HG03108 (cell line): Measurements from ENCODE around the gene COLEC12.

Experiments
- ATAC-seq: cut with Tn5 transposase; IDR thresholded peaks from one replicate; pipeline ENCODE4 v1.9.1; 2021; ENCODE audit warnings: moderate library complexity; ENCODE audit not compliant: unreplicated experiment

Gene COLEC12

DNA sequence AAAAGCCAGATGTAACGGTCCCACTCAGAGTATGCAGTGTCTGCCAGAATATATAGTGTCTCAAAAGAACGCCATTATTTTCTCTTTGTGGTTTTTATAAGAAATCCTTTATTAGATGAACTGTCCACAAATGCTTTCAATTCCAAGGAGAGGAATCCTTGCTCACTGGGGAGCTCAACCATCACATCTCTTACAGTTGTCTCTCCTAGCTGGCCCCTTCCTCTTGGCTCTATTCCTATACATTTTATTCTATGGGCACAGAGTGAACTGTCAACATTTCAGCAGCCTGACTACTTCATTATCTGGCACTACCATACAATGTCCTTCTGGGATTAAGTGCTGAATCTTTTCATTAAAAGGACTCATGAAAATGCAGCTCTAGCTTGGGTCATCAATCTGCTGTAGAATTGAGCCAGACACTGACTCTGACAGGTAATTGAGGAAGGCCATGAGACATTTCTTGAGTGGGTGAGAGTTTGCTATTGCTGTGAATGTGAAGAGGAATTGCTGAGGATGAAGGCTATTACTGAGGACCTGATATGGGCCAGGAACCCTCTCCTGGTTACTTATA, 136.2 kb downstream of the COLEC12 start:
- ATAC-seq: no peak

DNA sequence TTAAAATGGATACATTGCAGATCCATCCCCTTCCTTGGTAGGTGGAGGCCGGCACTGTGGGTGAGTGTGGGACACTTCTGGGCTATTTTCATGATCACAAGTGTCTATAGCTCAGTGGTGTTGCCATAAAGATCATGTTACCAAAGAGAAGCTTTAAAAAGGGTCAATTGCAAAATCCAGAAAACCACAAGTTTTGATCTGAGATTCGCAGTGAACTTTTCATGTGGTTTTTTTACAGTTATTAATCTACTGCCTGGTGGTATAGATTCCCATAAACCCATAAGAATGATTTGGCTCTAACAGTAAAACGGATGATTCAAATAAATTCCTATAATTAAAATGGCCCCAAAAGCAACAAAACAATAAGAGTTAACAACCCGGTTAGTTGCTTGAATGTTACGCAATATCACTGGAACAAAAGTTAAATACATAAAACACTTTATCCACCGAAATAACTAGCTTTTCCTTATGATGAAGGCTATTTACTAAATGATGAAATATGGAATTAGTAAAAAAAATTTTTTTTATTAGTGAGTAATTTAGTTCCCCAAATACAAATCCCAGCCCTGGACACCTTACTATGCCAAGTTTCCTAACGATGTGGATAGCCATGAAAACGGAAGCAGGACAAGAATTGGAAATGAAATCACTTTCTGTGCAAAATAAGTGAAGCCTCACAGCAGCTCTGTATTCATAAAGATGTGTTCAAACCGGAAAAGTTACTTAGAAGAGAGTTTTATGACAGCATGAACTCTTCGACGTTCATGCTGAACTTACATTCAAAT, 137.0 kb downstream of the COLEC12 start:
- ATAC-seq: no peak

DNA sequence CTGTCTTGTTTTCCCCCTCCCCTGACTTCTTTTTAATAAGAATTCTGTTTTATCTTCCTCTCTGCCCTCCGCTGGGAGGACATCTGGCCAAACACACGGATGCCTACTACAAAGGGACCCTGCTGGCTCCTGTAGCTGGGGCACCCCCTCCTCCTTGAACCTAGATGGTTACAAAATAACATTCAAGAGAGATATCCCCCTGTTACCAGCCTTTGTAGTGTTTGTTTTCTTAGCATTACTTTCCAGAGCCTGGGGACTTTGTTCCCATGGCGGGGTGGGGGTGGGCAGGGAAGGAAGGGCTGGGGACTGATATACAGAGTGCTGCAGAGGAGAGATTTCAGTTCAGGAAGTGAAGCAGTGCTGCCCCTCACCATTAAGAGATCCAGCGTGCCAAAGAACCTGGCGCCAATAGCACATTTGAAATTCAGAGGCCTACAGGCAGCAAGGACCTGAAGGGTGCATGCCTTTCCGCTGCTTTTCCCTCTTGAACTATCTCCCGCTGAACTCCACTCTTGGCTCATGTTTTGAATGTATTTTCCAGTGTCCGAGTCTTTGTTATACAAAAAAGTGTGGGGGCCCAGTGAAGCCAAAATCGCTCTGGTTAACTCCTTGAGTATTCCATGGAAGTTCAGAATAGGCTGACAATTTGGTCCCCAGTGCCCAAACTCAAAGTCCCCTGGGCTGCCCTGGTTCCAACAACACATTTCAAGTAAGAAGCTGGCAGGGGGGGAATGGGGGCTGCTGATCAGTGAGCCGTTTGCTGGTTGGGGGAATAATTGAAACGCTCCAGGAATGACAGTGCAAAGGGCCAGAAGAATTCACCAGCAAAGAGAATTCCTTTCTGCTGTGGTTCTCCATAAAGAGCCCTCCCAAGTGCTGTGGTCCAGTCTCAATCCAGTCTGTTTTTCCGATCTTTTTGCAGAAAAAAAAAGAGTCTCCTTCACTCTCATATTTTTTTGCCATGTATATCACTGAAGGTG, 137.9 kb downstream of the COLEC12 start:
- ATAC-seq: no peak

DNA sequence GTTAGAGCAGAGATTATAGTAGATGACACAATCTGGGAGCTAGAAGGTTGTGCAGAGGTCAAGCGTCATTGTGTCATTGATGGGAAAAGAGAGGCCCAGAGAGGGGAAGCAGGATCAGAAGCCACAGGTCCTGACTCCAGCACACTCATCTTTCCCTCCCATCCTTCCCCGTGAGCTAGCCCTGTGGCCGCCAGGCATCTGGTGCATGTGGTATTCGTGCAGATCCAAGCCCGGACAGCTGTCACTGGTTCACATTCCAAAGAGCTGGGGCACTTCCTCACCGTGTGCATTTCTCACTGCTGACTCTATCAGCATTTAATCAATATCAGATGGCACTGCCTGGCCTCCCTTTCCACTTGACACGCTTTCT, 138.6 kb downstream of the COLEC12 start:
- ATAC-seq: no peak

DNA sequence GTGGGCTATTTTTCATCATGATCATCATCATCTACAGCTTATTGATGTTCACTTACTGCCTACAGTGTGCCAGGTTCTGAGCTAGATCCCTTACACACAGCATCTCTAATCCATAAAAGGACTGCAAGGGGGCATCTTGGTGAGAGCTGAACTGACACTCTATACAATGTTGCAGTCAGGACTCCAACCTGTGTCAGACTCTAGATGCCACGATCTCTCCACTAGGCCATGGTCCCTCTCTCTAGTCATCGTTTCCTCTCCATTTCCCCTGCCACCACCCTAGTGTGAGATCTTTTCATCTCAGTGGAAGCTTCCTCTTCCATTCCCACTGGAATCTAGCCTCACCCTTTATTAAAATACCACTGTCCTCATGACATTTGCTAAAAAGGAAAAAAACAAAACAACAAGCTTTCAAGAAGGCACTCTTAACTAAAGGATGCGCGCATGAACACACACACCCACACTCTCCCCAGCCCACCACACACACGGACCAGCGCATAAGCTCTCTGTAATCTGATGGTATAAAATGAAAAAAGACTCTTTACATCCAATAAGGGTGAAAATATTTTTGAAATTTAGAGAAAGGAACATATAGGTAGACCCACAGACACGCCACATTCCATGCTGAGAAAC, 139.3 kb downstream of the COLEC12 start:
- ATAC-seq: no peak

DNA sequence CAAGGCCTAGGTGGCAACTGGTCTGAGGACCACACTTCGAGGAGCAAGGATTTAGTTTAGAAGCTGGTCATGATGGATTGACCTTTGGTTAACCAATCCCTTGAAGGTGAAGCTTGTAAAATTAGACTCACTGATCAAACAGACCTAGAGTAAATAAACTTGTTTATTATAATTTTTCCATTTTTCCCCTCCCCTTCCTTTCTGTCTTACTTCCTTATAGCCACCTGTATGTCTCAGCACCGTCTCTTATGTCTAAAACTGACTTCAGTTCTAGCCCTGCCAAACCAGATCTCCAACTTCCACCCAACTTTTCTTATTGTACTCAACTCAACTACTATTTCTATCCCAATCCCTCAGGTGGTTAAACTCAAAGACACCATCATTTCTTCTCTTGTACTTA, 139.8 kb downstream of the COLEC12 start:
- no peak for ATAC-seq

DNA sequence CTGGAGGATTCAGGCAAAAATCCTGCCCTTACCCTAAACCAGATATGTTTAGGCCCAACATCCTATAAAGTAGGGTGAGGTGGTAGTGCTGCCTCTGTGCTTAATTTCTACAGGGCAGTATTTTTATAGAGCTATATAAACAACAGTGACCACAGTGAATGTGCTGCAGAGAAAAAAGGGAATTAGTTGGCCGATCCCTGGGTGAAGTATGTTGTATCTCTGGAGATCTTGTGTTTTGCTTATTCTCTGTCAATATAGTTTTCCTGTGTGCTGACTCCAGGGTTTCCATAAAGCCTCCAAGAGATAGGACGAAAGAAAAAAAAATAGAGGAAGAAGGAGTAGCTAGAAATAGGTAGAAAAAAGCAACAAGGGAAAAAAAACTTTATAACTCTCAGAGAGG, 143.7 kb downstream of the COLEC12 start:
- ATAC-seq: no peak

DNA sequence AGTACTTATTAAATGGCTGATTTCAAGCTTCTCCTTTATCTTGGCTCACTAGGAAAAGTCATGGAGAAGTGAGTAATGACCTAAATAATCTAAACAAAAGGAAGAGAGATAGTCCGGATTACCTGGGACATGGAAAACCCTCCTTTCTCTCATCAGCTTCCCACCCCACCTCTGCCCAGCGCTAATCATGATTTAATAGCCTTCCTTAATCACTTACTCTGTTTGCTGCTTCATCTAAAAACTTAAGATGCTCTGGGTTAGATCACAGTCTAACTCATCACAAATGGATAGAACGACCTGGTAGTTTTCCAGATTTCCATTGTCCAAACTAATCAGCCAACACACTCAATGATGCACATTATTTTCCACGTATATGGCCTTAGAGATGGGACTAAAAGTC, 144.8 kb downstream of the COLEC12 start:
- ATAC-seq: no peak

DNA sequence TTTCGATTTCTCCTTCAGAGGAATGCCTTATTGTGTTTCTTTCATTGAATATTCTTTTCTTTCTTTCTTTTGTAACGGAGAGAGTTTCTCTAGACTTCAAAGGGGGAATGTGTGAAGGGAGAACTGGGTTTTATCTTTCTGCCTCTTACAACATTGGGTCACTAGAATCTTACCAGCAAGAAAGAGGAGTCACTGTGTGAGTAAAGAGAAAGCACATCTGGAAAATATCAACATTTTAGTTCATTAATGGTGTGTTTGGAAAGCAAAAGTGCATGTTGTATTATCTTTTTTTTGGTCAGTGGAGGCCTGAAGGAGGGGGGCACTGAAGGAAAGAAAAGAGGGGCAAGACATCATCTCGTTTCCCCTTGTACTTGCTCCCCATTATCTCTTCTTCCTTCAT, 146.0 kb downstream of the COLEC12 start:
- ATAC-seq: no peak

DNA sequence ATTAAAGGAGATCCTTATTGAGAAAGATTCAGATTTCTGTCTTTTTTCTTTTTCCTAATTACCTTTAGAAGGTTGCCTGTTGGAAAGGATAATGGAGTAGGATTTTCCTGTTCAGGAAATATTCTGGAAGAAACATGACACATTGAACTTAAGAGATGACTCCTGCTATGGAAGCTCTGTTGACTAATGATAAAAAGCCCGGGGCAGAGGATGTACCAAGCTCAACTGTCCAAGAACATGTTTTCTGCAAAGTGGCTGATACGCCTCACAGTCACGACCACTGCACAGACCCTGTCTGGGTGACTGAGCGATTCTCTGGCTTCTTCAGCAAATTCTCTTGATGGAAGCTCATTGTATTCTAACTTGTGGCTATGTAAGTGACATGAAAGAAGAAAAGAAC, 146.5 kb downstream of the COLEC12 start:
- no peak for ATAC-seq

DNA sequence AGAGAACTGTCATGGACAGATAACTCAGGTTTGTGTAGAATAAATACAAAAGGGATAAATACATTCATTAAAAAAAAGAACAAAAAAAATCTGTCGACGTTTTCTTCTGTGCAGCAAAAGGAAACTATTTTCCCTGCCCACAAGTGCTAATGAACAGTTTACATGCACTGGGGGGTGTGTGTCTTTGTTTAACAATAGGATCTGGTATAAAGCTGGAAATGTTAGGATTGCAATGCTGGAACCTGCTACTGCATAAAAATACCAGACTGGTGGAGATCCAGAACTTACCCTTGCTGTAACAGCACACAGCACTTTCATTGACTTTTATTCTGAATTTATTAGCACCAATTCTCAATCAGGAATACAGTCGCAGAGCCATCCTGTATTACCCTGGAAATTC, 148.1 kb downstream of the COLEC12 start:
- no peak for ATAC-seq

DNA sequence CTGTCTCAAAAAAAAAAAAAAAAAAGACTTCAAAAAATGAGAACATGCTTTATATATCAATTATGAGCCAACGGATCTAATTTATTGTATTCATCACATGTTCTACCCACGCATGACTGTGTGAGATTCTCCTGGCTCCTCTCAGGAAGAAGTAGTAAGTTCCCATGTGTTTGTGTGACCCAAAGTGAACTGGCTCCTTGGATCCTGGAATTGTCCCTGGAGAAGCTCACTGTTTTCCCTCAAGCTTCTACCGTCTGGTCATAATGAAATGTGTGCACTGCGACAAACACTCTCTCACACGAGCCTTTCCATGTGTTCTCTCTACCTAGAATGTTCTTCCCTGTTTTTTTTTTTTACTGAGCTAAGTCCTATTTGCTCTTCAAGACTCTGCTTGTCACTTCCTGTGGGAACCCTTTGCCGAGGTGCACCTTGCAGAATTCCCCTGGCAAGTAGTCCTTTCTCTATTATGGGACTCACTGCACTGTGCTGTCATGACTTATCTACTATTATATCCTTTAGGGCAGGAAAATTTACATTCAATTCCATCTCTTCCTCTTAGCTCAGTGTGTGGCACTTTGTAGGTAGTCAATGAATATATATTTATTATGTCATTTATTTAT, 149.4 kb downstream of the COLEC12 start:
- ATAC-seq: no peak

DNA sequence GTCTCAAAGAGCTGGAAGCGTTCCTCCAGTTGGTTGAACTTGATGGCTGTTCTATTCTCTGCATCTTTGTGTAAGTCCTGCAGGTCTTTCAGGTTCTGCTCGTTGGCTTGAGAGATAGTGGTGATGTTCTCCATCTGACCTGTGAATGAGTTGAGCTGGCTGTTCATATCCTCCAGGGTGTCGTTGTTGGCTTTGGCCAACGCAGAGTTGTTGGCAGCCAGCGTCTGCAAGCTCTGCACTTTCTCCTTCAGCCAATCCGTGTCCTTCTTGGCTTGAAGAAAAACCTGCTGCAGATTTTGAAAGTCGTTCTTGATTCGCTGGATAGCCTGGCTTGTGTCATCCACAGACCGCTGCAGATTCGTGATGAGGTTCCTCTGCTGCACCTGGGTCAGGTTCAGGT, 153.9 kb downstream of the COLEC12 start:
- no peak for ATAC-seq

DNA sequence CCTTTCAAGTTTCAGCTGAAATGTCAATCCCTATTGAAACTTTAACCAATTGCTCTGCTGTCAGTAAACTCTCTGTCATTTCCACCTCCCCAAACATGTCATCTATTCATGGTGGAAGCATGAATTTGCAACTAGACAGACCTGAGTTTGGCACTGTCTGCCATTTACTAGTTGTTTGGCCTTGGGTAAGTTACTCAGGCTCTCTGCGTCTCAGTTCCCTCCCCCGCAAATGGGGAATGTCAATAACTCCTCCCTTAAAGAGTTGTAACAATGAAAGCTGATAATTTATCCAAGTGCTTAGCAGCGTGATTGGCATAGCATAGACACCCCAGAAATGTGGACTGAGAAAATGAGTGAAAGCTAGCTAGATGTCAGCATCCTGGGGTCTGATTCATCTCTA, 159.4 kb downstream of the COLEC12 start:
- no peak for ATAC-seq

DNA sequence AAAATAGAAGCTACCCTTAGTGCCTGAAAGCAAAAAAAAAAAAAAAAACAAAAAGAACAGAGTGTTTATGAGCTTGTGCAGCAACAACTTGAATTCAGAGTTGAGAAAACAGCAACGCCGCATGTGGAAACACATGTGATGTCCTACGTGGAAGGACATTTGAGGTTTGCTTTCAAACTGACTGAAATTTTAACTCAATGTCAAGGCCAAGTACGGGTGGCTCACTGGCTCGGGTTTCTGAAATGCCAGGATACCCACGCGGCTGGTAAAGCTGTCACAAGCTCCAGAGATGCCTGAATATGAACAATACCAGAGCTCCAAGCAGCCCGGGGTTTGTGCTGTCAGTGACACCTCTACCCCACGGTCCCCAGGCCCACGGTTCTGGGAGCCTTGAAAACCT, 160.5 kb downstream of the COLEC12 start:
- no peak for ATAC-seq

DNA sequence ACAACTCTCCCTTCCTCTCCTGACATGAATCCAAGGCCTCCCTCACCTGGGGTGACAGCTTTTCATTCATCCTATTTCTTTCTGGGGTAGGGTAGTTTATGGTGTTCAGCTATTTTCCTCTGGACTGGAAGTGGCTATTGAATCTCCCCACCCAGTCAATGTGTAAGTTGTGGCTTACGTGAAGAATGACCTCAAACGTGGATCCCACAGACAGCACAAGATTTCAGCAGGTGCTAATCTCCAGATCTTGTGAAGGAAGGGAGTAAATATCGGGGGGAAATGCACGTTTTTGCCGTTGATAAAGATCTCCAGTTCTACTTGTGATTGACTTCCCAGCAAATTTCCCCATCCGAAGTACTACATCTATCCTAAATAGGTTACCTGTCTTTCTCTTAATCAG, 161.3 kb downstream of the COLEC12 start:
- no peak for ATAC-seq

DNA sequence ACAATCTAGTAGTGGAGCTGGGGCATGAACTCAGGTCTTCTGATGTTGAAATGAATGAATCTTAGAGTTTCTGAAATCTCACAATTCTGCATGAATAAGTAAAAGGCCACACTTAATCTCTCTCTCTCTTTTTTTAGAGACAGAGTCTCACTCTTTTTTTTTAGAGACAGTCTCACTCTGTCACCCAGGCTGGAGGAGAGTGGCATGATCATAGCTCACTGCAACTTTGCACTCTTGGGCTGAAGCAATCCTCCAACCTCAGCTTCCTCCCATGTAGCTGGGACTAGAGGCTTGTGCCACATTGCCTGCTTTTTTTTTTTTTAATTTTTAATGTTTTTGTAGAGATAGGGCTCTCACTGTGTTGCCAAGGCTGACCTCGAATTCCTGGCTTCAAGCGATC, 163.8 kb downstream of the COLEC12 start:
- ATAC-seq: no peak

DNA sequence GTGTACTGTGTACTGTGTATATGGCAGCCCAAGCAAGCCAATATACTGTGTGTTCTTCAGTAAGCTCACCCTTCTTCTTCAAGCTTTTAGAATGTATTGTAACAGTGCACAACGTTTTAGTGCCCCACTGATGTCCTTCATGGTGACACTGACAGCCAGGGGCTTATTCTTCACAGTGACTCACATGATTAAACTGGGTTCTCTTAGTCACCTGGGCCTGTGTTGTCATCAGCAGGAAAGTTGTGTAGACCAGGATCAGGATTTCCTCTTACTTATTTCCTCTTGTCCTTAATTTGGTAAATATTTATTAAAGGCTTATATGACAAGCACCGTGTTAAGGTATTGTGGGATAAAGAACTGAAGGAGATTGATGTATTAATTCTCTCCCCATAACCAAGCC, 164.8 kb downstream of the COLEC12 start:
- ATAC-seq: no peak

DNA sequence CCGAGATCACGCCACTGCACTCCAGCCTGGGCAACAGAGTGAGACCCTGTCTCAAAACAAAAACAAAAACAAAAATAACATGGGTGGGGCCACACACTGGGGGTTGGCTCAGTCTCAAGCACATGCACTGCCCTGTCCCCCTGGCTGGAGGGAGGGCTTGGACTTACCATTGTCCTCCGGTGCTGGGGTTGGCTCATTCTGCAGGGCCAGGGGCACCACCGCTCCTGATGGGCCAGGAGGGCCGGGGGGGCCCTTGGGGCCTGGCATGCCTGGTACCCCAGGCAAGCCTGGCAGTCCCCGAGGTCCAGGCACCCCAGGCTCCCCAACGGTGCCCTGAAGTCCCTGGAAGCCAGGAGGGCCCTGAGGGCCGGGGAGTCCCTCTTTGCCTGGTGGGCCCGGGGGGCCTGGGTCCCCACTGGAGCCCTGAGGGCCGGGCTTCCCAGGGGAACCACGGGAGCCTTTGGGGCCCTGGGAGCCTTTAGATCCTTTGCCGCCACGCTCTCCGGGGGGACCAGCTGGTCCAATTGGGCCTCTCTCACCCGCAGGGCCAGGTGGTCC, 165.8 kb downstream of the COLEC12 start:
- ATAC-seq: no peak

DNA sequence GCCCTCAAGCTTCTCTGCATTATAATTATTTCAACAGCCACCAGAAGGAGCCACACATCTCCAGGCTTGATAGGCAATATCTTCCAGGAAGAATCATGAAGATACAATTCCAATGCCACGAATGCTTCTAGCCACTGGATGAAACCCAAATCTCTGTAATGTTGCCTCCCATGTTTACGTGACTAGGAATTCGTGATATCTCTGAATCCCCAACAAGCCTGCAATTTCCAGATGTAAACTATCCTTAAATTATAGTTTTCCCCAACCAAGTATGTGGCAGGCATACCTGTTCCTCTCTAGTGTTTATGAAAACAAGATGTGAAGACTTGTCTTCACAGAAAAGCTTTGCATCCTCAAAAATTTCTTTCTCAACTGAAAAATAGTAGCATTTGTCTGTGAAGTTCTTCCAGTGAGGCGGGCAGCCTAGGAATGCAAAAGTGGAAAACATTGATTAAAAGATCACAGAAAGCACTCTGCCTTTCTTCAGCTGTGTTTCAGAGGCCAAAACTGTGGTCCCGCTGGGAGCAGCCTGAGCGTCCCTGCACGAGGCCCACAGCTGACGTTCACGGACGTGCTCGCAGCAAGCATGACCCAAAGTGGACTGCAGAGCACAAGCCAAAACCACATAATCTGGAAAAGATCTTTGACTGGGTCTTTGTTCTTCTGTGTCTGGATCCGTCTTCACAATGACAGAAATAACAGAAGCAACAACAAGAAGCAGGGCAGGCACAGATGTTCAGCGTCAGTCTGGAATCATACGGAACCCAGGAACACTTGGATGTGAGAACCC, 167.6 kb downstream of the COLEC12 start:
- ATAC-seq: no peak
